H1 (cell line): ENCODE results near the gene SAMD14. TPM values are rescaled to one million over a fixed set of nuclear protein-coding genes. Genes with fewer than 3 reads are reported as not detected.

Experiments used
- CREB1 ChIP-seq: IDR thresholded peaks from 2 replicates; pipeline ENCODE4 v1.6.1; 2012; ENCODE audit warnings: inconsistent platforms
- GABPA ChIP-seq: IDR thresholded peaks from 2 replicates; pipeline ENCODE4 v1.6.1; 2011; ENCODE audit warnings: mild to moderate bottlenecking, low read length, moderate library complexity, borderline replicate concordance; ENCODE audit not compliant: insufficient read depth
- RFX5 ChIP-seq: IDR thresholded peaks from 2 replicates; pipeline ENCODE4 v1.6.1; 2011; ENCODE audit warnings: low read depth, low read length, improper control_type of control experiment, borderline replicate concordance
- SAP30 ChIP-seq: fragments of 300-600 bp; sonication (generic); IDR thresholded peaks from 2 replicates; pipeline ENCODE4 v1.7.1; 2012; ENCODE audit warnings: low read length, moderate library complexity, mild to moderate bottlenecking, inconsistent platforms; ENCODE audit not compliant: insufficient read depth, insufficient replicate concordance
- SIN3A ChIP-seq, 2 experiments: IDR thresholded peaks in 1 of 2; conservative IDR thresholded peaks in 1 of 2; 2 replicates each; pipeline ENCODE4 v1.6.1; 2011 to 2012; ENCODE audit warnings: low read length in 2 of 2, improper control_type of control experiment in 1 of 2, low read depth in 1 of 2, mild to moderate bottlenecking in 1 of 2
- polyA plus RNA-seq, 7 experiments: library from polyadenylated mRNA; depleted of rRNA in 3 of 7; stranded (reverse) in 5 of 7; unstranded in 2 of 7; fragments of >200 nt in 5 of 7; fragments of 200-250 nt in 2 of 7; gene quantifications; 1 replicate in 5 of 7; 2 replicates in 1 of 7; 4 replicates in 1 of 7; pipeline versions ENCODE4 v1.2.1 to v1.2.3, GENCODE V29; 2011 to 2013; ENCODE audit warnings: missing spikeins in 2 of 7, mixed read lengths in 2 of 7
- total RNA-seq: library from RNA; stranded (reverse); fragmentation: NEBNext Ultra II Directional; extraction: Animal tissue kit (Norgen Biotek cat#: 25700); gene quantifications from 2 replicates; pipeline ENCODE4 v1.2.1, GENCODE V29; 2021

Gene SAMD14
- total and polyA plus RNA-seq, 2 of the 8 experiments (the other 6 are each of a cell fraction or from before 2014, with no cell fraction given): 5.7 to 5.8 TPM

GRCh38 chr17:50074227-50074626 lies 55.7 kb downstream of the SAMD14 start (continued):
- no peak for TF ChIP-seq GABPA
- no peak for TF ChIP-seq SAP30
- TF ChIP-seq RFX5: no peak
- TF ChIP-seq SIN3A (conservative IDR thresholded peaks at IDR 0.05 in 1 of 2, IDR thresholded peaks at IDR 0.05 in 1 of 2; ENCODE audit: low read depth in 1 of 2, low read length in 2 of 2): no peak
- TF ChIP-seq CREB1: no peak
